GM12878 (cell line): ENCODE results near the gene MAML2.

Experiments used
- BCLAF1 ChIP-seq: fragments of 450-650 bp; IDR thresholded peaks from 2 replicates; pipeline ENCODE4 v1.6.1; 2017; ENCODE audit warnings: antibody characterized with exemption, mild to moderate bottlenecking, moderate library complexity
- E2F8 ChIP-seq: fragments of 450-650 bp; IDR thresholded peaks from 2 replicates; pipeline ENCODE4 v1.6.1; 2018; ENCODE audit warnings: mild to moderate bottlenecking, low read depth, moderate library complexity; ENCODE audit not compliant: partially characterized antibody
- FOXM1 ChIP-seq: IDR thresholded peaks from 2 replicates; pipeline ENCODE4 v1.6.1; 2012; ENCODE audit warnings: low read depth, mild to moderate bottlenecking, inconsistent platforms, low read length, moderate library complexity
- REST ChIP-seq: IDR thresholded peaks from 2 replicates; pipeline ENCODE4 v1.6.1; 2012; ENCODE audit warnings: mild to moderate bottlenecking, low read depth, low read length
- TF ChIP-seq, protein P1 (sequence below), 3 experiments: IDR thresholded peaks in 2 of 3; conservative IDR thresholded peaks in 1 of 3; 2 replicates each; pipeline ENCODE4 v1.5.1; 2011; ENCODE audit warnings: low read depth in 3 of 3, low read length in 3 of 3, mild to moderate bottlenecking in 3 of 3, control low read depth in 2 of 3, moderate library complexity in 2 of 3, inconsistent platforms in 1 of 3, mixed read lengths in 1 of 3; ENCODE audit not compliant: control insufficient read depth in 2 of 3, insufficient read depth in 1 of 3; ENCODE audit errors: extremely low read depth in 1 of 3

GRCh38 chr11:96373826-96374225, 30.8 kb upstream of the MAML2 start:
- TF ChIP-seq E2F8 (no peak), BCLAF1 (no peak), FOXM1 (no peak), REST (no peak)
- TF ChIP-seq, protein P1, sequence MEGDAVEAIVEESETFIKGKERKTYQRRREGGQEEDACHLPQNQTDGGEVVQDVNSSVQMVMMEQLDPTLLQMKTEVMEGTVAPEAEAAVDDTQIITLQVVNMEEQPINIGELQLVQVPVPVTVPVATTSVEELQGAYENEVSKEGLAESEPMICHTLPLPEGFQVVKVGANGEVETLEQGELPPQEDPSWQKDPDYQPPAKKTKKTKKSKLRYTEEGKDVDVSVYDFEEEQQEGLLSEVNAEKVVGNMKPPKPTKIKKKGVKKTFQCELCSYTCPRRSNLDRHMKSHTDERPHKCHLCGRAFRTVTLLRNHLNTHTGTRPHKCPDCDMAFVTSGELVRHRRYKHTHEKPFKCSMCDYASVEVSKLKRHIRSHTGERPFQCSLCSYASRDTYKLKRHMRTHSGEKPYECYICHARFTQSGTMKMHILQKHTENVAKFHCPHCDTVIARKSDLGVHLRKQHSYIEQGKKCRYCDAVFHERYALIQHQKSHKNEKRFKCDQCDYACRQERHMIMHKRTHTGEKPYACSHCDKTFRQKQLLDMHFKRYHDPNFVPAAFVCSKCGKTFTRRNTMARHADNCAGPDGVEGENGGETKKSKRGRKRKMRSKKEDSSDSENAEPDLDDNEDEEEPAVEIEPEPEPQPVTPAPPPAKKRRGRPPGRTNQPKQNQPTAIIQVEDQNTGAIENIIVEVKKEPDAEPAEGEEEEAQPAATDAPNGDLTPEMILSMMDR (IDR thresholded peaks at IDR 0.05 in 2 of 3, conservative IDR thresholded peaks at IDR 0.05 in 1 of 3; ENCODE audit: control insufficient read depth in 2 of 3, extremely low read depth in 1 of 3, insufficient read depth in 1 of 3, low read depth in 3 of 3, low read length in 3 of 3) = no peak
